HepG2 (cell line): ENCODE results near the gene ARL3. TPM values are rescaled to one million over a fixed set of nuclear protein-coding genes. Genes with fewer than 3 reads are reported as not detected.

ENCODE experiments used
- ATF6 ChIP-seq: sonication (generic); formaldehyde crosslinking; conservative IDR thresholded peaks from 2 replicates; pipeline ENCODE4 v1.4.0; 2020; ENCODE audit warnings: missing genetic modification reagents
- GFI1 ChIP-seq: sonication (generic); formaldehyde crosslinking; IDR thresholded peaks from 2 replicates; pipeline ENCODE4 v1.5.0; 2020; ENCODE audit warnings: missing genetic modification reagents, mild to moderate bottlenecking, borderline replicate concordance
- GPN1 ChIP-seq: sonication (generic); formaldehyde crosslinking; IDR thresholded peaks from 2 replicates; pipeline ENCODE4 v1.5.1; 2020; ENCODE audit warnings: missing genetic modification reagents, borderline replicate concordance
- HOXA5 ChIP-seq: sonication (generic); formaldehyde crosslinking; IDR thresholded peaks from 2 replicates; pipeline ENCODE4 v1.4.0; 2020; ENCODE audit warnings: missing genetic modification reagents
- KDM4B ChIP-seq: sonication (generic); formaldehyde crosslinking; IDR thresholded peaks from 2 replicates; pipeline ENCODE4 v1.4.0; 2020; ENCODE audit warnings: missing genetic modification reagents
- MYC ChIP-seq: sonication (generic); formaldehyde crosslinking; IDR thresholded peaks from 2 replicates; pipeline ENCODE4 v1.9.0; 2021; ENCODE audit warnings: missing genetic modification reagents, borderline replicate concordance
- POLR2A ChIP-seq, 2 experiments: IDR thresholded peaks; 2 replicates each; pipeline ENCODE4 v1.6.1; 2011; ENCODE audit warnings: low read depth in 2 of 2, low read length in 2 of 2, mild to moderate bottlenecking in 1 of 2, moderate library complexity in 1 of 2; ENCODE audit not compliant: insufficient read depth in 1 of 2
- REL ChIP-seq: sonication (generic); formaldehyde crosslinking; conservative IDR thresholded peaks from 2 replicates; pipeline ENCODE4 v1.8.0; 2022; ENCODE audit warnings: mild to moderate bottlenecking, missing genetic modification reagents, moderate library complexity
- SAP130 ChIP-seq: IDR thresholded peaks from 2 replicates; pipeline ENCODE4 v1.6.1; 2016; ENCODE audit warnings: low read depth
- SNAI1 ChIP-seq: sonication (generic); formaldehyde crosslinking; IDR thresholded peaks from 2 replicates; pipeline ENCODE4 v1.5.0; 2020; ENCODE audit warnings: mild to moderate bottlenecking, missing genetic modification reagents, borderline replicate concordance
- THAP7 ChIP-seq: sonication (generic); formaldehyde crosslinking; IDR thresholded peaks from 2 replicates; pipeline ENCODE4 v1.8.1; 2023; ENCODE audit warnings: mild to moderate bottlenecking, missing genetic modification reagents
- YEATS2 ChIP-seq: sonication (generic); formaldehyde crosslinking; IDR thresholded peaks from 2 replicates; pipeline ENCODE4 v1.4.0; 2020; ENCODE audit warnings: missing genetic modification reagents, borderline replicate concordance
- ZMYM2 ChIP-seq: sonication (generic); formaldehyde crosslinking; IDR thresholded peaks from 2 replicates; pipeline ENCODE4 v1.8.0; 2022; ENCODE audit warnings: mild to moderate bottlenecking, missing genetic modification reagents
- ZNF576 ChIP-seq: sonication (generic); formaldehyde crosslinking; IDR thresholded peaks from 2 replicates; pipeline ENCODE4 v1.4.0; 2020; ENCODE audit warnings: mild to moderate bottlenecking, missing genetic modification reagents
- ZNF720 ChIP-seq: sonication (generic); formaldehyde crosslinking; IDR thresholded peaks from 2 replicates; pipeline ENCODE4 v1.4.0; 2020; ENCODE audit warnings: missing genetic modification reagents
- ZNF737 ChIP-seq: sonication (generic); formaldehyde crosslinking; IDR thresholded peaks from 2 replicates; pipeline ENCODE4 v1.5.0; 2020; ENCODE audit warnings: missing genetic modification reagents, mild to moderate bottlenecking, borderline replicate concordance
- polyA plus RNA-seq, 8 experiments: library from polyadenylated mRNA; depleted of rRNA in 3 of 8; stranded (reverse) in 7 of 8; unstranded in 1 of 8; fragments of >200 nt; fragmentation: Illumina TruSeq in 4 of 8; extraction: Trizol in 4 of 8; gene quantifications; 2 replicates each; pipeline versions ENCODE4 v1.2.1 to v1.2.3, GENCODE V29; 2011 to 2016; ENCODE audit warnings: low read depth in 4 of 8, missing spikeins in 1 of 8, mixed read lengths in 1 of 8; ENCODE audit not compliant: insufficient read depth in 1 of 8
- total RNA-seq, 5 experiments: library from RNA; depleted of rRNA; stranded (reverse); fragments of >200 nt; fragmentation: Illumina TruSeq; extraction: Trizol; gene quantifications; 2 replicates each; pipeline ENCODE4 v1.2.3, GENCODE V29; 2016; ENCODE audit warnings: low read depth in 1 of 5
- TF ChIP-seq, protein P1 (sequence below): sonication (generic); formaldehyde crosslinking; IDR thresholded peaks from 2 replicates; pipeline ENCODE4 v1.5.1; 2020; ENCODE audit warnings: missing genetic modification reagents, mild to moderate bottlenecking, borderline replicate concordance
- TF ChIP-seq, protein P2 (sequence below): sonication (generic); formaldehyde crosslinking; IDR thresholded peaks from 2 replicates; pipeline ENCODE4 v1.4.0; 2020; ENCODE audit warnings: mild to moderate bottlenecking, missing genetic modification reagents
- TF ChIP-seq, protein P3 (sequence below), 2 experiments: sonication (generic) in 1 of 2; formaldehyde crosslinking in 1 of 2; IDR thresholded peaks; 2 replicates each; pipeline versions ENCODE4 v1.5.1 to v1.6.1; 2011 to 2020; ENCODE audit warnings: borderline replicate concordance in 1 of 2, low read depth in 1 of 2, low read length in 1 of 2, mild to moderate bottlenecking in 1 of 2, missing genetic modification reagents in 1 of 2, moderate library complexity in 1 of 2

Gene ARL3
- total and polyA plus RNA-seq, 2 of the 13 experiments (the other 11 are each of a cell fraction or from before 2014, with no cell fraction given), result 5.2 to 6.6 TPM

DNA sequence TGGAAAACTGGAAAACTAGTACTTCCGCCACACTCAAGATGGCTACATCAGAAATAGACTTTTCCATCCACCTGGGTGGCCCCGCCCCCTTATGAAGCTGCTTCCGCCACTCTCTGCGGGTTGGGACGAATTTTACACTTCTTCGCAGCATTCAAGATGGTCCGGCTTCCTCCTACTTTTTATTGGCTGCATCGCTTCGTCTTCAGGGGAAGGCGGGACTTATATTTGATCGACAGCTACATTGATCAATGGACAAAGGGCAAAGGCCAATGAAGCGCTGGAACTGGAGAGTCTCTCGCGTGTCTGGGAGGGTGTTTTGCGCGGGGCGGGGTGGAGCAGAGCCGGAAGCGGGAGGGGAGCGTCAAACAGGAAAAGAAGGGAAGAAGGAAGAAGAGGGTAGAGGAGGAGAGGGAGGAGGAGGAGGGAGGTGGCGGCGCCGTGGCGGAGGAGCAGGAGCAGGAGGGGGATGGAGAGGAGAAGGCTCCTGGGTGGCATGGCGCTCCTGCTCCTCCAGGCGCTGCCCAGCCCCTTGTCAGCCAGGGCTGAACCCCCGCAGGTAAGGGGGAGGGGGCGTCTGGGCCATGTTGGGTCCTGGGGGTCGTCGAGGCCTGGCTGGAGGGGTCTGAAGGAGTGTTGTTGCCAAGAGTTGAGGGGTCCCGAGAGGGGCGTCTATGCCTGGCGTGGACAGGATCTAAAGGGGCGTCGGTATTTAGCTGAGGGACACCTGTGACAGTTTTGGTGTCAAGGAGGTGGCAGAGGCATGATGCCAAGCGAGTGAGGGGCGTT, 29.6 kb upstream of the ARL3 start, which contains the start of gene WBP1L (continued):
- TF ChIP-seq THAP7 (CRISPR knock-in tag), result peak; percentile 100
- TF ChIP-seq POLR2A (IDR thresholded peaks at IDR 0.05; ENCODE audit: insufficient read depth in 1 of 2, low read depth in 2 of 2, low read length in 2 of 2), result peak; percentile 25 to 64
- TF ChIP-seq ZNF737 (CRISPR knock-in tag), result no peak
- TF ChIP-seq ZNF720 (CRISPR knock-in tag), result no peak
- TF ChIP-seq ZMYM2, result no peak
- TF ChIP-seq GPN1 (CRISPR knock-in tag), result no peak
- peak; percentile 93 for TF ChIP-seq SAP130 (CRISPR knock-in tag)
- TF ChIP-seq, protein P1, sequence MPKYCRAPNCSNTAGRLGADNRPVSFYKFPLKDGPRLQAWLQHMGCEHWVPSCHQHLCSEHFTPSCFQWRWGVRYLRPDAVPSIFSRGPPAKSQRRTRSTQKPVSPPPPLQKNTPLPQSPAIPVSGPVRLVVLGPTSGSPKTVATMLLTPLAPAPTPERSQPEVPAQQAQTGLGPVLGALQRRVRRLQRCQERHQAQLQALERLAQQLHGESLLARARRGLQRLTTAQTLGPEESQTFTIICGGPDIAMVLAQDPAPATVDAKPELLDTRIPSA, result no peak
- TF ChIP-seq MYC (CRISPR knock-in tag), result peak; percentile 42; the same call in 1 of the 2 replicates
- peak; percentile 24; the same call in 1 of the 2 replicates for TF ChIP-seq KDM4B (CRISPR knock-in tag)
- peak; percentile 26; the same call in 1 of the 2 replicates for TF ChIP-seq YEATS2
- TF ChIP-seq GFI1 (CRISPR knock-in tag), result no peak
- no peak for TF ChIP-seq SNAI1 (CRISPR knock-in tag)
- TF ChIP-seq, protein P2, sequence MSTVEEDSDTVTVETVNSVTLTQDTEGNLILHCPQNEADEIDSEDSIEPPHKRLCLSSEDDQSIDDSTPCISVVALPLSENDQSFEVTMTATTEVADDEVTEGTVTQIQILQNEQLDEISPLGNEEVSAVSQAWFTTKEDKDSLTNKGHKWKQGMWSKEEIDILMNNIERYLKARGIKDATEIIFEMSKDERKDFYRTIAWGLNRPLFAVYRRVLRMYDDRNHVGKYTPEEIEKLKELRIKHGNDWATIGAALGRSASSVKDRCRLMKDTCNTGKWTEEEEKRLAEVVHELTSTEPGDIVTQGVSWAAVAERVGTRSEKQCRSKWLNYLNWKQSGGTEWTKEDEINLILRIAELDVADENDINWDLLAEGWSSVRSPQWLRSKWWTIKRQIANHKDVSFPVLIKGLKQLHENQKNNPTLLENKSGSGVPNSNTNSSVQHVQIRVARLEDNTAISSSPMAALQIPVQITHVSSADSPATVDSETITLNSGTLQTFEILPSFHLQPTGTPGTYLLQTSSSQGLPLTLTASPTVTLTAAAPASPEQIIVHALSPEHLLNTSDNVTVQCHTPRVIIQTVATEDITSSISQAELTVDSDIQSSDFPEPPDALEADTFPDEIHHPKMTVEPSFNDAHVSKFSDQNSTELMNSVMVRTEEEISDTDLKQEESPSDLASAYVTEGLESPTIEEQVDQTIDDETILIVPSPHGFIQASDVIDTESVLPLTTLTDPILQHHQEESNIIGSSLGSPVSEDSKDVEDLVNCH (CRISPR knock-in tag), result no peak
- TF ChIP-seq ZNF576 (CRISPR knock-in tag), result no peak
- TF ChIP-seq ATF6 (CRISPR knock-in tag), result 0 out of 2 replicates have a peak, but pooled peaks have one; percentile 29
- TF ChIP-seq REL (CRISPR knock-in tag), result peak; percentile 64; the same call in 1 of the 2 replicates
- TF ChIP-seq HOXA5, result peak; percentile 44; the same call in 1 of the 2 replicates
- TF ChIP-seq, protein P3, sequence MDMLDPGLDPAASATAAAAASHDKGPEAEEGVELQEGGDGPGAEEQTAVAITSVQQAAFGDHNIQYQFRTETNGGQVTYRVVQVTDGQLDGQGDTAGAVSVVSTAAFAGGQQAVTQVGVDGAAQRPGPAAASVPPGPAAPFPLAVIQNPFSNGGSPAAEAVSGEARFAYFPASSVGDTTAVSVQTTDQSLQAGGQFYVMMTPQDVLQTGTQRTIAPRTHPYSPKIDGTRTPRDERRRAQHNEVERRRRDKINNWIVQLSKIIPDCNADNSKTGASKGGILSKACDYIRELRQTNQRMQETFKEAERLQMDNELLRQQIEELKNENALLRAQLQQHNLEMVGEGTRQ (IDR thresholded peaks at IDR 0.05; ENCODE audit: low read depth, low read length), result no peak
- TF ChIP-seq, protein P3 (CRISPR knock-in tag; IDR thresholded peaks at IDR 0.05; ENCODE audit: borderline replicate concordance), result no peak
